Mesothelial cell of epicardium (in vitro differentiated cells): Measurements from ENCODE around the gene LINGO4. TPM values are rescaled to one million over a fixed set of nuclear protein-coding genes. Genes with fewer than 3 reads are reported as not detected.

Experiments used
- DNase-seq, 2 experiments: peaks; one replicate each; pipeline ENCODE4 v3.0.0; 2021; ENCODE audit warnings: low spot score in 2 of 2; ENCODE audit not compliant: unreplicated experiment in 2 of 2
- H3K27ac Mint-ChIP-seq: 2 replicates; pipeline ENCODE4 v1.8.0; 2021; ENCODE audit warnings: mixed read lengths
- H3K27me3 Mint-ChIP-seq: 2 replicates; pipeline ENCODE4 v1.8.0; 2021; ENCODE audit warnings: low read depth, mixed read lengths
- H3K36me3 Mint-ChIP-seq: 2 replicates; pipeline ENCODE4 v1.8.0; 2021; ENCODE audit warnings: mixed read lengths
- H3K4me1 Mint-ChIP-seq: 2 replicates; pipeline ENCODE4 v1.8.0; 2021; ENCODE audit warnings: mixed read lengths
- H3K4me3 Mint-ChIP-seq: 2 replicates; pipeline ENCODE4 v1.8.0; 2021; ENCODE audit warnings: mild to moderate bottlenecking, moderate library complexity, mixed read lengths
- H3K9me3 Mint-ChIP-seq: 2 replicates; pipeline ENCODE4 v1.8.0; 2021; ENCODE audit warnings: mixed read lengths
- total RNA-seq: library from RNA; stranded (reverse); gene quantifications from 3 replicates; pipeline ENCODE4 v1.2.1, GENCODE V29; 2021
- TF ChIP-seq, protein P1 (sequence below): fragments of 200-600 bp; sonication (generic); IDR thresholded peaks from one replicate; pipeline ENCODE4 v1.5.0; 2021; ENCODE audit warnings: antibody characterized with exemption; ENCODE audit not compliant: unreplicated experiment

The LINGO4 gene
- total RNA-seq, 1 donor from 2014 or later = not detected

GRCh38 chr1:151823175-151823574, 18.0 kb upstream of the LINGO4 start:
- TF ChIP-seq, protein P1, sequence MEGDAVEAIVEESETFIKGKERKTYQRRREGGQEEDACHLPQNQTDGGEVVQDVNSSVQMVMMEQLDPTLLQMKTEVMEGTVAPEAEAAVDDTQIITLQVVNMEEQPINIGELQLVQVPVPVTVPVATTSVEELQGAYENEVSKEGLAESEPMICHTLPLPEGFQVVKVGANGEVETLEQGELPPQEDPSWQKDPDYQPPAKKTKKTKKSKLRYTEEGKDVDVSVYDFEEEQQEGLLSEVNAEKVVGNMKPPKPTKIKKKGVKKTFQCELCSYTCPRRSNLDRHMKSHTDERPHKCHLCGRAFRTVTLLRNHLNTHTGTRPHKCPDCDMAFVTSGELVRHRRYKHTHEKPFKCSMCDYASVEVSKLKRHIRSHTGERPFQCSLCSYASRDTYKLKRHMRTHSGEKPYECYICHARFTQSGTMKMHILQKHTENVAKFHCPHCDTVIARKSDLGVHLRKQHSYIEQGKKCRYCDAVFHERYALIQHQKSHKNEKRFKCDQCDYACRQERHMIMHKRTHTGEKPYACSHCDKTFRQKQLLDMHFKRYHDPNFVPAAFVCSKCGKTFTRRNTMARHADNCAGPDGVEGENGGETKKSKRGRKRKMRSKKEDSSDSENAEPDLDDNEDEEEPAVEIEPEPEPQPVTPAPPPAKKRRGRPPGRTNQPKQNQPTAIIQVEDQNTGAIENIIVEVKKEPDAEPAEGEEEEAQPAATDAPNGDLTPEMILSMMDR = no peak
- Mint-ChIP-seq H3K9me3 (no peaks in the 10 kb centered on the region), H3K4me3 (no peak overlapping the region), H3K27ac (no peak overlapping the region), H3K4me1 (no peaks in the 10 kb centered on the region), H3K27me3 (peaks cover 17% of the 10 kb centered on the region), H3K36me3 (no peaks in the 10 kb centered on the region)
- no peak for DNase-seq

GRCh38 chr1:151822404-151822803, 17.2 kb upstream of the LINGO4 start:
- Mint-ChIP-seq H3K4me1 (no peaks in the 10 kb centered on the region), H3K27me3 (peaks cover 17% of the 10 kb centered on the region), H3K9me3 (no peaks in the 10 kb centered on the region), H3K36me3 (no peaks in the 10 kb centered on the region), H3K27ac (no peak overlapping the region), H3K4me3 (no peak overlapping the region)
- TF ChIP-seq, protein P1 = no peak
- no peak for DNase-seq

DNA sequence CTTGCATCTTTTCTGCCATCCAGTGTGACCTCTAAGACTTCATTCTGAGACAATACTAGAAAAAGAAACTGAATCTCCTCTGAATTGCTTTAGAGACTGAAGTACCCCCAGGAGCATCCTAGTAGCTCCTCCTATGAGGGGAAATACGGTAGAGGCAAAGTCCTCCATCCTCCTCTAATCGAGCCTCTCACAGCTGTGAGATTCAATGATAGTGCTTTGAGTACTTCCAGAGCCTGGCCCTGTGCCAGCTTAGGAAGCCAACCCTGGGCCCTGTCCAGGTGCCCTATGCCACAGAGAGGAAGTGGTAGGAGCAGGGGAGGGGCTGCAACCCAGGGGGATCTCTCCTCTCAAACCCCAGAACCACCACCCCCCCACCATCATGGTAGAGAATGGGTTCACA, 15.7 kb upstream of the LINGO4 start:
- no peak for DNase-seq
- H3K4me1 Mint-ChIP-seq = no peaks in the 10 kb centered on the region
- H3K27ac Mint-ChIP-seq = no peak overlapping the region
- no peak overlapping the region for H3K4me3 Mint-ChIP-seq
- peaks cover 14% of the 10 kb centered on the region for H3K27me3 Mint-ChIP-seq
- TF ChIP-seq, protein P1 = no peak
- H3K36me3 Mint-ChIP-seq = no peaks in the 10 kb centered on the region
- H3K9me3 Mint-ChIP-seq = no peaks in the 10 kb centered on the region

GRCh38 chr1:151819976-151820623, 14.9 kb upstream of the LINGO4 start:
- TF ChIP-seq, protein P1 = no peak
- no peaks in the 10 kb centered on the region for H3K4me1 Mint-ChIP-seq
- H3K27ac Mint-ChIP-seq = no peak overlapping the region
- no peaks in the 10 kb centered on the region for H3K36me3 Mint-ChIP-seq
- no peak for DNase-seq
- H3K9me3 Mint-ChIP-seq = no peaks in the 10 kb centered on the region
- H3K4me3 Mint-ChIP-seq = no peak overlapping the region
- H3K27me3 Mint-ChIP-seq = peaks cover 14% of the 10 kb centered on the region

DNA sequence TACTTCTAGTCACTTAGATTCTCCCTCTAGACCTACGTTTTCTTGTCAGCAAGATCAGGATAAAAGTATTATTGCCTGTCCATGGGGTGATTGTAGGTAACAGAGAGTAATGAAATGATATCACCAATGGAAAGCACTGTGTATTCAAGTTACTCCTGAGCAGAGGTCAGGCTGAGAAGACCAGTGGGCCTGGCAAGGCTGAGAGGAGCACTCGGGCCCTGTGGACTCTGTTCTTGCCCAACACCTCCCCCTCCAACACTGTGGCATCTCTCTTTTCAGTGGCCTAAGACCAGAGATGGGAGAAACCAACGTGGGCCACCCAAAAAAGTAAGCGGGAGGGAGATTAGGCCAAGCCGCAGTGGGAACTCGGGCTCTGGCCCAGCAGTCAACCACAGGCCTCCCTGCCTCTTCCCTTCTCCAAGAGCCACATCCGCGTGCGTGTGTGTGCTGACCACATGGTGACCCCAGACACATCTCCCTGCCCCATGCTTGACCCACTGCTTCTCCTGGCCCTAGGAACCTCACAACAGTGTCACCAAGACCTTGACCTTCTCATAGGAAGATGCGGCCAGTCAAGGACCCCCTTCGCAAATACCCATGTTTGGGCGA, 14.1 kb upstream of the LINGO4 start:
- no peak overlapping the region for H3K27ac Mint-ChIP-seq
- H3K9me3 Mint-ChIP-seq = no peaks in the 10 kb centered on the region
- H3K4me1 Mint-ChIP-seq = no peaks in the 10 kb centered on the region
- H3K36me3 Mint-ChIP-seq = no peaks in the 10 kb centered on the region
- TF ChIP-seq, protein P1 = no peak
- peaks cover 20% of the 10 kb centered on the region for H3K27me3 Mint-ChIP-seq
- DNase-seq = no peak
- H3K4me3 Mint-ChIP-seq = no peak overlapping the region
